DMS79 treated with DMSO at 0.1 percent for 48 hours (cell line): ENCODE results near the gene WDR20.
"Not testable (repeated sequence)": the region's sequence is repeated elsewhere in the genome, so short reads cannot be mapped to it uniquely, and the experiment has no call there.

Experiments
- DNase-seq: peaks from one replicate; lab custom pipeline; 2025; lab: John Stamatoyannopoulos, UW

WDR20 gene, protein sequence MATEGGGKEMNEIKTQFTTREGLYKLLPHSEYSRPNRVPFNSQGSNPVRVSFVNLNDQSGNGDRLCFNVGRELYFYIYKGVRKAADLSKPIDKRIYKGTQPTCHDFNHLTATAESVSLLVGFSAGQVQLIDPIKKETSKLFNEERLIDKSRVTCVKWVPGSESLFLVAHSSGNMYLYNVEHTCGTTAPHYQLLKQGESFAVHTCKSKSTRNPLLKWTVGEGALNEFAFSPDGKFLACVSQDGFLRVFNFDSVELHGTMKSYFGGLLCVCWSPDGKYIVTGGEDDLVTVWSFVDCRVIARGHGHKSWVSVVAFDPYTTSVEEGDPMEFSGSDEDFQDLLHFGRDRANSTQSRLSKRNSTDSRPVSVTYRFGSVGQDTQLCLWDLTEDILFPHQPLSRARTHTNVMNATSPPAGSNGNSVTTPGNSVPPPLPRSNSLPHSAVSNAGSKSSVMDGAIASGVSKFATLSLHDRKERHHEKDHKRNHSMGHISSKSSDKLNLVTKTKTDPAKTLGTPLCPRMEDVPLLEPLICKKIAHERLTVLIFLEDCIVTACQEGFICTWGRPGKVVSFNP

DNA sequence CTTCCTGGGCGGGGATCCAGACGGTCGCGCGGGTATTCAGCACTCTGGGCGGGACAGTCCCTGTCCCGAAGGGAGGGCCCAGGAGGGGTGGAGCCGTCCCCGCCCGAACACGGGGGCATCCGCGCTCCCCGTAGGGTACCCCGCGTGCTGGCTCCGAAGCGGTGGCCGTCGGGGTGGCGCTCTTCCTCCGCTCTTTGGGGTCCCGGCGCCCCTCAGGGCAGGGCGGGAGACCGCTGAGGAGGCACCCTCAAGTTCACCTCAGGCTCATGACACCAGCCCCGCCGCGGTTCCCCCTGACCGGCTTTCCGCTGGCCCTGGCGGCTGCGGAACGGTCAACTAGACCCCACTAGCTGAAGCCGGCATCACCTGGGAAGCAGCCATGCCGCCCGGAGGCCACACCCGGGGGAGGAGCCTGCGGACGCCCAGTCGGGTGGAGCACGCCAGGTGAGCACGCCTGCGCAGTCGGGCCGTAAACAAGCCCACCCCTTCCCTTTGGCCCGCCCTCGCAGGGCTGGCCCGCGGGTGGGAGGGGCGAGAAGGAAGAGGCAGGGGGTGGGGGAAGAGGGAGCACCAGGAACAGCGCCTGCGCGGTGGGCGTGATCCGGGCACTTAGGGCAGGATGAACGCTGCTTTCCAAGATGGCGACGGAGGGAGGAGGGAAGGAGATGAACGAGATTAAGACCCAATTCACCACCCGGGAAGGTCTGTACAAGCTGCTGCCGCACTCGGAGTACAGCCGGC is at the start of gene WDR20:
Gene WDR20 (plus strand): TSS at position 612 of the 741 bp plus-strand sequence. CDS start 27 bp downstream, at position 639.
- peak; percentile 99 for DNase-seq

DNA sequence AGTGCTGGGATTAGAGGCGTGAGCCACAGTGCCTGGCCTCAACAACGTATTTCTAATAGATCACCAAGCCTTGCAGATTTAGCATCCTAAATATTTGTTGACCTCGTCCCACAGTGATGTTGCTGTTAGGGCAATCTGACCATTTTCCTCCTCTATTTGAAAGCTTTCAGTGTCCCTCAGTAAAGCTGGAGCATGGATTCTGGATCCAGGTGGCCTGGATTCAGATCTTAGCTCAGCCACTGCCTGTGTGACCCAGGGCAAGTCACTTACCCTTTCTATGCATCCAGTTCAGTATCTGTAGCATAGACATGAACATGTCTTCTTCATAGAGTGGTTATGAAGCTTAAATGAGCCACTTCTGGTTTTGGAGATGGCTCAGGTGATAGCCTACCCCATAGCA is 49.0 kb upstream of the WDR20 start:
- DNase-seq, result no peak

GRCh38 chr14:102092806-102093205 is 46.9 kb upstream of the WDR20 start:
- DNase-seq, result no peak

DNA sequence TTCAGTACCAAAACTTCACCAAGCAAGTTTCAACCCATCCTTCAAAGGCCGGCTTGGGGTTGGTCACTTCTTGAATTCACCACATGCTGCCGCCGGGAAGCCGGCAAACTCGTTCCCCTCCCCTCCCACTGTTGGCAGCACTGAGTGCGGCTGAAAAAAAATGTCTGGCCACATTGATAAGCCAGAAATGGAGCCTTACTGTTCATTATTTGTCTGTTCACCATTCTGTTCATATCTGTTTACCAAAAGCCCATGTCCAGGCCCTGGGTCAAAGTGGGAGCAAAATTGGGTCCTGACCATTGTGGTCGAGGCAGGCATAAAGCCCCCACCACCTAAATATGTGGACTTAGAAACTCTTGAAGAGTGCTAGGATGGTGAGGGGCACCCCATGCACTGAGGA is 45.6 kb upstream of the WDR20 start:
- DNase-seq, result no peak

DNA sequence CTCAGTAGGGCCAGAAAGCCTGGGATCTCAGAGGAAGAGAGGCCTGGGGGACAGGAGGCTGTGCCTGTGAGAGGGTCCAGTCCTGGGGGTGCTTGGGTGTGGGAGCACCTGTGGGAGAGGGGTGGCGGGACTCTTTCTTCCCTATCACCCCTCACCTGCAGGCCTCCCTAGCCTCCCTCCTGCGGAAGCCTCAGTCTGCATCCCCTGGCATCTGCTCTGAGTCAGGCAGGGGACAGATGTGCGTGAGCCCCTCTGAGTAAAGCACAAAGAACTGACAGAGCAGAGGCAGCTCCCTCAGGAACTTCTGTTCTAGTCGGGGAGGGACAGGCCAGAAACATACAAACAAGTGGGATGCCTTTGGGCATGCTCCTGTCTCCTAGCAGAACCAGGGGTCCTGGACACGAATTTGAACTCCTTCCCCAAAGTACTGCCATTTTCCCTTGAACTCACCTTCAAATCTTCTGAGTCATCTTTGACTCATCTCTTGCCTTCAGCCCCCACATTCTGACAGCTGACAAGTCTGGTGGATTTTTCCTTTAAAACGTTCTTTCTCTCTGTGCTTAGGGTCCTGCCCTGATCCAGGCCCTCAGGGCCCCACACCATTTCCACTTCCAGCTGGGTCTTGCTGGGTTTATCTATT is 44.3 kb upstream of the WDR20 start:
- DNase-seq, result peak; percentile 35

DNA sequence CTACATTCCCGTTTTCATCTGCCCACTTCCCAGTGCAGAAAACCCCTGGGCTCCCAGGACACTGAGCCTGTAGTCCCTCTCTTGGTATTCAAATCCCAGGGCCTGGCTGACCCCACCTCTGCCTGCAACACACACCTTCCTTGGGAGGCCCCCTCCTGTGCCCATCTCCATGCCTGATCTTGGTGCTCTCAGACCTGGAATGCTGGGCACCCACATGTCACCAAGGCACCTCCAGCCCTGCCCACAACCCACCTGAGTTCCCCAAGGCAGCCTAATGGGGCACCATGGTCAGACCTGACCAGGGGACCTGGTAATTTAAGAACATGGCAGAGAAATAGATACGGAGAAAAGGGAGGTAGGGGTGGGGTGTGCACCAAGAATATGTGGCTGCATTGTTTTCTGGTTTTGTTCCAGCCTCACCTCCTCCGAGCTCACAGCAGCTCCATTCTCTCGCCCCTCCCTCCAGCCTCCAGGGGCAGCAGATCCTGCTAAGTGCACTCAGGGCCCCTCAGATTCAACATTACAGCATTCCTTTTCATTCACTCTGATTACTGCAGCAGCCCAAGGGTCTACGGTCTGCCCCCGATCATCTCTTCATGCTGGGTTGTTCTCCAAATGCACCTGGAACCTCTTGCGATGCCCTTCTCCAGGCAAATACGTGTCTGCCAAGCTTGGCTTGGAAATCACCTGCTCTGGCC is 43.7 kb upstream of the WDR20 start:
- DNase-seq, result peak; percentile 99

- DNase-seq, result no peak
Measured at GRCh38 chr14:102096569-102097188, 43.0 kb upstream of the WDR20 start.

GRCh38 chr14:102097441-102098135 is 42.1 kb upstream of the WDR20 start:
- DNase-seq, result peak; percentile 61

- DNase-seq, result no peak
Measured at GRCh38 chr14:102103062-102103695, 36.5 kb upstream of the WDR20 start.

DNA sequence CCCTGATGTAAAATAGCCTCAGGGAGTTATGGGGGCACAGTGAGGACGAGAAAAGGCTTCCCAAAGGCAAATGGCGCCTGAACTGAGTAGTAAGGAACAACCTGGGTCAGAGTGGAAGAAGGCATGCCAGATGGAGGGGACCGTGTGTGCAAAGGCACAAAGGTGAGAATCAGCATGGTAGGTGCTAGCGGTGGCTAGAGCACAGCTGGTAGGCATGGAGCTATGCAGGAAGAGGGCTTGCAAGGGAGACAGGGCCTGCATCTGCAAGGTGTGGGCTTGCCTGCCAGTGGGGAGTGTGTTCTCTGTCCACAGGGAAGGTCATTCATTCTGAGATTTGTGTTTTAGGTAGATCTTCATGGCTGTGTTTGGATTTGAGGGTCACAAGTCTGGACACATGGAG is 34.3 kb upstream of the WDR20 start:
- DNase-seq, result no peak

DNA sequence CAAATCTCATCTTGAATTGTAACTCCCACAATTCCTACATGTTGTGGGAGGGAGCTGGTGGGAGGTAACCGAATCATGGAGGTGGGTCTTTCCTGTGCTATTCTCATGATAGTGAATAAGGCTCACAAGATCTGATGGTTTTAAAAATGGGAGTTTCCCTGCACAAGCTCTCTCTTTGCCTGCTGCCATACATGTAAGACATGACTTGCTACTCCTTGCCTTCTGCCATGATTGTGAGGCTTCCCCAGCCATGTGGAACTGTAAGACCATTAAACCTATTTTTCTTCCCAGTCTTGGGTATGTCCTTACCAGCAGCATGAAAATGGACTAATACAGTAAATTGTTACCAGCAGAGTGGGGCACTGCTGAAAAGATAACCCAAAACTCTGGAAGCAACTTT is 30.4 kb upstream of the WDR20 start:
- not testable (repeated sequence) for DNase-seq

GRCh38 chr14:102111101-102111500 is 28.6 kb upstream of the WDR20 start:
- no peak for DNase-seq

DNA sequence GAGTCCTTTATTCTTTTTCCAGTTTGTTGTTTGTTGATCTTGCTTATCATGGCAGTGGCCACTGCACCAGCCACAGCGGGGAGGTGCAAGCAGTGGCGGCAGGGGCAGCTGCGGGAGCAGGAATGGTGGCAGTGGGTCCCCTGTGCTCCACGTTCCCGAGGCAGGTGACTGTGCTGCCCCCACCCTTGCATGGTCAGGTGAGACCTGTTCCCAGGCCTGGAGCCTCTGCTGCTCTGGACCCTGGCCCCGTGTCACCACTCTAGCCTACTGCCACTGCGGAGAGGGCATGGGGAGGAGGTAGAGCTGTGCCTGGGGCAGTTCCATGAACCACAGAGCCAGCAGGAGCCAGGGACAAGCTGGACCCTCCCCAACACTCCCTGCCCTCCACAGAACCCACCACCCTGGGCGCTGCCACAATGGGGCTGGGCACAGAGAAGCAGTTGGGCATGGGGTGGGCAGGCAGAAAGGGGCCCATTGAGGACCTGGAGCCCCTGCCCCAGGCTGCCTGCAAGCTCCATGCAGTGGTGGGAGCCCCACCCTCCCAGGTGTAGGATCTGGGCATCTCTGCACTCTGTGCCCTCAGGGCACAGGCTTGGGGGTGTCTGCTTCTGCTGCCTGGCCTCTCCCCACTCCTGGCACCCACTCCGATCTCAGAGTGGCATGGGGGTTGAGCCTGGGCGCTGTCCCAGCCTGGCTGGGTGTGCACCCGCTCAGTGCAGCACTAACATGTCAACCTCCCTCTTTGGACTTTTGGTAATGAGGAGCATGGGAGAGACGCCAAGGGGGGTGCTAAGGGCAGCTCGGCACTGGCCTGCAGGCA is 23.1 kb upstream of the WDR20 start:
- DNase-seq, result no peak

- no peak for DNase-seq
Measured at GRCh38 chr14:102117852-102118251, 21.8 kb upstream of the WDR20 start.

GRCh38 chr14:102120888-102121287 is 18.8 kb upstream of the WDR20 start:
- no peak for DNase-seq

DNA sequence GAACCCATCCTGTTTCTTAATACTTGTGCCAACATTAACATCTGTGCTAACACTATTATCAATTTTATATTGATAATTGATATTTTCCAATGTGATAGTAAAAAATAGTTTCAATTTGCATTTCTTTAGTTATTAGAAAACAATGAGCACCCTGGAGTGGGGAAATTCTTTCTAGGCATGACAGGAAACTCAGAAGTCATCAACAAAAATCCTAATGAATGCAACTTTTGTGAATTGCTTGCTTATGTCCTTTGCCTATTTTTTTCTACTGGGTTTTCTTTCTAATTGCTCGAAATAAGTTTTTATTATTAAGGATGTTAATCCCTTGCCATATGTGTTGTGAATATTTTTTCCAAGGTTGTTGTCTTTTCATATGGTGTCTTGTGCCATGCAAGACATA is 18.1 kb upstream of the WDR20 start:
- no peak for DNase-seq

GRCh38 chr14:102124419-102124818 is 15.3 kb upstream of the WDR20 start:
- DNase-seq, result no peak

GRCh38 chr14:102125546-102125945 is 14.2 kb upstream of the WDR20 start:
- no peak for DNase-seq

GRCh38 chr14:102126807-102127455 is 12.8 kb upstream of the WDR20 start:
- DNase-seq, result no peak
